Activated T-cell treated with anti-CD3 and anti-CD28 coated beads, Interleukin-2, amount 50 U/mL, for 72 hours (primary cell): ENCODE measurements around the gene NDE1. TPM values are rescaled to one million over a fixed set of nuclear protein-coding genes. Genes with fewer than 3 reads are reported as not detected.
A peak's percentile ranks its signal among the peaks of the same experiment; 100 is the strongest.

Source experiments
- ATAC-seq, 2 donors: fragments of 150-1000 bp; cut with Tn5 transposase; replicated peaks in 1 of 2; 2 replicates each; pipeline ENCODE4 v1.10.0; 2021; ENCODE audit warnings: moderate library complexity in 2 of 2, mild to moderate bottlenecking in 1 of 2
- DNase-seq, 2 donors: peaks; one replicate each; pipeline ENCODE4 v3.0.0; 2021 to 2022; ENCODE audit warnings: mixed read lengths in 1 of 2
- H3K27ac Mint-ChIP-seq: one replicate; pipeline ENCODE4 v1.8.0; 2022; ENCODE audit warnings: mild to moderate bottlenecking, moderate library complexity, mixed read lengths
- H3K27me3 Mint-ChIP-seq: one replicate; pipeline ENCODE4 v1.8.0; 2022; ENCODE audit warnings: low read depth, mixed read lengths
- H3K36me3 Mint-ChIP-seq, 2 donors: one replicate each; pipeline ENCODE4 v1.8.0; 2022; ENCODE audit warnings: mixed read lengths in 2 of 2, mild to moderate bottlenecking in 1 of 2; ENCODE audit not compliant: insufficient read depth in 2 of 2
- H3K4me1 Mint-ChIP-seq: one replicate; pipeline ENCODE4 v1.8.0; 2022; ENCODE audit warnings: low read depth, mixed read lengths
- H3K4me3 Mint-ChIP-seq, 2 donors: one replicate each; pipeline ENCODE4 v1.8.0; 2022; ENCODE audit warnings: mild to moderate bottlenecking in 2 of 2, mixed read lengths in 2 of 2, moderate library complexity in 2 of 2
- H3K9me3 Mint-ChIP-seq, 2 donors: one replicate each; pipeline ENCODE4 v1.8.0; 2022; ENCODE audit warnings: mixed read lengths in 2 of 2
- total RNA-seq, 2 donors: library from RNA; stranded (reverse); gene quantifications; one replicate each; pipeline ENCODE4 v1.2.3, GENCODE V29; 2022

NDE1 gene
- total RNA-seq, 2 donors from 2014 or later = 106 to 122 TPM

DNA sequence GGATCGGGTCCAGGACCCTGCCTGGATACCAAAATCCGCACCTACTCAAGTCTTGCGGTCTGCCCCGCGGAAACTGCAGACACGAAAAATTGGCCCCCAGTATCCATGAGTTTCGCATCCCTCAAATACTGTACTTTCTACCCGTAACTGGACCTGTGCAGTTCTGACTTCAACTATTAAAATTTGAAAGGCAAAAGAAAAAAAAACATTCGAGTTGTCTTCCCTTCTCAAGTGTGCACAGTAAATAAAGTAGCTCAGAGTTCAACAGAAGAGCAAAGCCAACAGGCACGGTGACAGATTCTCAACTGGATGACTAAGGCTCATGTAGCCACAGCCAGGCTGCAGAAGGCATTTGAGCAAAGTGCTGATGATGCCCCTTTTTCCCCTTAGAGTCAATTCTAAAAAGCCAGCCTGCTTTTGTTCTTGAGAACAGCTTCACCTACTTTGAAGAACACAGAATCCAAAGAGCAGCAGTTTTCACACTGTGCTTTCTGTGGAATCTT lies 39.6 kb upstream of the NDE1 start:
- H3K4me1 Mint-ChIP-seq = peaks cover 16% of the 10 kb centered on the region
- H3K27ac Mint-ChIP-seq = peak overlapping the region; percentile 79
- H3K4me3 Mint-ChIP-seq = peak overlapping the region in 1 of 2 donors; percentile 39
- H3K36me3 Mint-ChIP-seq = peaks cover 8 to 48% of the 10 kb centered on the region in 2 donors
- no peaks in the 10 kb centered on the region for H3K27me3 Mint-ChIP-seq
- peak; percentile 30 to 50 for DNase-seq
- H3K9me3 Mint-ChIP-seq = no peaks in the 10 kb centered on the region
- peak; percentile 85 to 95 for ATAC-seq

DNA sequence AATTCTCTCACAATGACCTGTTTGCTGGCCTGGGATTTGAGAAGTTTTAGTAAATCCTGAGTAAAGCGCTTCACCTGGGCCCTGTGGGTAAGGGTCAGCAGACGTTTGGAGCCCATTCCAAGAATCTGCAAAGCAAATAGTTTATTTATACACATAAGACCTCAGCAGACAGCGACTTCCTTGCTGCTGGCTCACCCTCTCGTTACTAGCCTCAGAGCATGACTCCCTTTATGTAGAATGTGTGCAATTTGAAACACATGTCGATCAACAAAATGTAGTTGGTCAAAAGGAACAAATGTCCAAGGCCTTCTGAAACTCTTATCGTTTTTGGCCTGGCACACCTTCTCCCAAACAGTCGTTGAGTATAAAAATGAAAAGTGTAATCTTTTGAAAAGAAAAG lies 38.4 kb upstream of the NDE1 start:
- DNase-seq (no peak), ATAC-seq (no peak)
- Mint-ChIP-seq H3K4me1 (peaks cover 11% of the 10 kb centered on the region), H3K9me3 (no peaks in the 10 kb centered on the region), H3K4me3 (no peak overlapping the region), H3K27me3 (no peaks in the 10 kb centered on the region), H3K27ac (peak overlapping the region; percentile 34), H3K36me3 (peaks cover 5 to 44% of the 10 kb centered on the region in 2 donors)

DNA sequence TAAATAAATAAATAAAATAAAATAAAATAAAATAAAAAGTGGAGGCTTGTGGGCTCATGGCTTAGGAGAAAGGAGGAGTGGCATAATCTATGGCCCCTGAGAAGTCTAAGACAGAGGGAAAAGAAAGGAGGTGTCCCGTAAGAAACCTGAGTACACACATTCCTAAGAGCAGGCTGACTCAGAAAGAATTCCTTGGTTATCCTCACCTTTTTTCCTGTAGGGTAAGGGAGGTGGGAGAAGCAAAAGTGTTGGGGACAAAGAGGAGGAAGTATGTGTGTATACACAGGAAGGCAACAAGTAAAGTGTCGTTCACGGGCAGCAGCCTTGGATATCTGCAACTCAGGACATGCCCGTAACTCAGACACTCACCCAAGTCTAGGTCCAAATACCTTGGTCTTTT lies 36.4 kb upstream of the NDE1 start:
- no peak for ATAC-seq
- Mint-ChIP-seq H3K4me1 (peaks cover 11% of the 10 kb centered on the region), H3K9me3 (no peaks in the 10 kb centered on the region), H3K27me3 (no peaks in the 10 kb centered on the region), H3K27ac (no peak overlapping the region), H3K4me3 (no peak overlapping the region), H3K36me3 (peaks cover 10 to 49% of the 10 kb centered on the region in 2 donors)
- no peak for DNase-seq

DNA sequence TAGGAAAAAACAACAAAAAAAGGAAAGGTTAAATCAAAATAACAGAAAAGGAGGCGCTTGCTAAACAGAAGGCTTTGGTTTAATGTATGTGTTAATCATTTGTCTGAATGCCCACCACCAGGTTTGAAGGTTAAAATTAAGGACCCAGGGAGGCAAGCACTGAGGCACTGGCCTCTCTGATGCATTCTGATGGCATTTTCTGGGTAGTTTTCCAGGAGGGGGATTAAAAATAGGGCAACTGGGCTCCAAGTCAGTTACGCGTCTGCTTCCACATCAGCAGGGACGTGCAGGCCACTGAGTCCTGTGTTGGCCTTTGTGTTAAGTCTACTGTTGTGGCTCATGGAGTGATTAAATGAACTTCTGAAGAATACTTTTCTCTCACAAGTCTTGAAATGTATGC lies 34.0 kb upstream of the NDE1 start:
- H3K36me3 Mint-ChIP-seq = peaks cover 15 to 41% of the 10 kb centered on the region in 2 donors

DNA sequence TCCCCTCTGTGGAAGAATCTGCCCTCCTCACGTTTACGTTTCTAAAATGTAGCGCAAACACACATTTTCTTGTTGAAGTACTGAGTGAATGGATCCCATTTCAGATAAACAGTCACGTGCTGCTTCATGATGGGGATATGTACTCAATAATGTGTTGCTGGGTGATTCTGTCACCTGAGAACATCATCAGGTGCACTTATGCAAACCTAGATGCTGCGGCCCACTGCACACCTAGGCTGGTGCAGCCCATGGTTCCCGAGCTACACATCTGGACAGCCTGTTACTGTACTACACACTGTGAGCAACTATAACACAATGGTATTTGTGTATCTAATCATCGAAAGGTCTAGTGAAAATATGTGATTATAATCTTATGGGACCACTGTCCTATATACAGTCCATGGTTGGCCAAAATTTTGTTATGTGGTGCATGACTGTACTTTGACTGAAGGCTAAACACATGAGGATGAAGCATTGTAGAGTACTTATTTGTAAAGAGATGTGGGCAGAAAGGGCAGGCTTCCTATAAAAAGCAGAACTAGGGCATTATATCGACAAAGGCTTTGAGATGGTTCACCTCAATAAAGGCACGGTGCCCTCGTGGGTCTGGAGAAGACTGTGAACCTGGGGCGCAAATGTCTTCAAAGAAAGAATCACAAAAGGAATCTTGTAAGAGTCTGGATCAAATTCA lies 33.4 kb upstream of the NDE1 start:
- Mint-ChIP-seq H3K27ac (peak overlapping the region; percentile 53), H3K27me3 (no peaks in the 10 kb centered on the region), H3K36me3 (peaks cover 15 to 39% of the 10 kb centered on the region in 2 donors), H3K4me1 (no peaks in the 10 kb centered on the region), H3K4me3 (no peak overlapping the region), H3K9me3 (no peaks in the 10 kb centered on the region)
- no peak for DNase-seq
- no peak for ATAC-seq

More for the DNA sequence above, 34.0 kb upstream of the NDE1 start:
- Mint-ChIP-seq H3K27ac (no peak overlapping the region), H3K4me1 (peaks cover 2% of the 10 kb centered on the region), H3K9me3 (no peaks in the 10 kb centered on the region), H3K27me3 (no peaks in the 10 kb centered on the region), H3K4me3 (no peak overlapping the region)
- DNase-seq (no peak), ATAC-seq (no peak)

DNA sequence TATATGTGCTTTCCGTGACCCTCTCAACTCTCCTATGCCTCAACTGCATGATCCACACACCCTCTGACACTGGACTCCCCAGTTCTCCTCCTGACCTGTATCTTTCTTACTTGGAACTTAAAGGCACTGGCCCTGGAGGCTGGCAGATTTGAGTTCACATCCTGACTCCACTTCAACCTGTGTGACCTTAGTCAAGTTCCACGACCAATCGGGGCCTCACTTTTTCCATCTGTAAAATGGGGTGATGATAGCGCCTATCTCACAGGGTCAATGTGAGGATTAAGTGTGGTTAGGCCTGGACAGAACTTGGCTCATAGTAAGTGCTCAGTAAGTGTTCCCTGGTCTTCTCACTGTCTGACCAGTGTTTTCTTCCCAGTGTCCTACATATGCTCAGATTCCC lies 32.1 kb upstream of the NDE1 start:
- no peak overlapping the region for H3K27ac Mint-ChIP-seq
- no peaks in the 10 kb centered on the region for H3K27me3 Mint-ChIP-seq

DNA sequence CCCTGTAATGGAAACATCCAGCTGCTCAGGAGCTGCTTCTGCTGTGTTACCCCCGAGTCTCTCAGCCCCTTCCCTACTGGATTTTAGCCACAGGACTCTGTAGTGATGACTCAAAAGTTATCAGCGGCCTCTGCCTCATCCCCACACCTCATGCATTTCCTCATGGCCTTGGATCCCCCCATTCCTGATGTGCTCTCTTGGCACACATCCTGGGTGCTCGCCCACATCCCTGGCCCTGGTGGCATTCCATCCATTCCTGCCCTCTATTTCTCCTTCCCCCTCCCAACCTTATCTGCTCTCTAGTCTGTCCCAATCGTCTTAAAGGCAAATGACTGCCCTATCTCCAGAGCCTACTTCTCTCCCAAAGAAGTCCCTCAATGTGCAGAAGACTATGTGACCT lies 31.7 kb upstream of the NDE1 start:
- no peak overlapping the region for H3K4me3 Mint-ChIP-seq
- H3K27ac Mint-ChIP-seq = no peak overlapping the region
- no peaks in the 10 kb centered on the region for H3K9me3 Mint-ChIP-seq
- H3K27me3 Mint-ChIP-seq = no peaks in the 10 kb centered on the region
- H3K4me1 Mint-ChIP-seq = no peaks in the 10 kb centered on the region
- peaks cover 15 to 29% of the 10 kb centered on the region in 2 donors for H3K36me3 Mint-ChIP-seq
- no peak for ATAC-seq
- no peak for DNase-seq

More for the DNA sequence above, 32.1 kb upstream of the NDE1 start:
- Mint-ChIP-seq H3K4me3 (no peak overlapping the region), H3K36me3 (peaks cover 15 to 30% of the 10 kb centered on the region in 2 donors), H3K9me3 (no peaks in the 10 kb centered on the region), H3K4me1 (no peaks in the 10 kb centered on the region)
- ATAC-seq (no peak), DNase-seq (no peak)

DNA sequence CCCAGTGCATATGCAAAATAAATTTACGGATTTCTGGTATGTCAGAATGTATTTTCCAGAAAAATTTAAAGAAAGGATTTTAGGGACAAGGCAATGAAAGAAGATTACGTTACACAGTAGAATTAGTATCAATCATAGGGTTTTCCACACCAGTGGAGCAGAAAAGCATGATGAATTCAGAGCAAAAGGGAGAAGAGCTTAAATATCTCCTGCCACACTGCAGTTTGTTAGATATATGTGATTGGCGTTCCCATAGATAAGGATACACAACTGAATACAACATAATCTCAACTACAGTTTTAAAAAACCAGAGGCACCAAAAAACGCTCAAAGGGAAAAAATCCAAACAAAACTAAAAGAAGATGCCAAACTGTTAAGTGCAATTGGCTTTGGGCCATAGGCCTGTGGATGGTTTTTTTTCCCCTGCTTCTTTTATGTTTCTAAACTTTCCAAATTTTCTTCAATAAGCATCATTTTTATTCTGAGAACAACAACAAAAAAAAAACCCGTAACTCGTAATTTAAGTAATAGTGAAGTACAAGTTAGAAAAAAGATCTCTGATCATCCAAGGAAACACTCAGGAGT lies 29.3 kb upstream of the NDE1 start:
- no peak overlapping the region for H3K4me3 Mint-ChIP-seq
- peaks cover 4% of the 10 kb centered on the region for H3K4me1 Mint-ChIP-seq
- H3K27me3 Mint-ChIP-seq = no peaks in the 10 kb centered on the region
- H3K9me3 Mint-ChIP-seq = no peaks in the 10 kb centered on the region
- peak overlapping the region; percentile 76 for H3K27ac Mint-ChIP-seq
- DNase-seq (no peak), ATAC-seq (no peak)
- H3K36me3 Mint-ChIP-seq = peaks cover 25 to 37% of the 10 kb centered on the region in 2 donors

DNA sequence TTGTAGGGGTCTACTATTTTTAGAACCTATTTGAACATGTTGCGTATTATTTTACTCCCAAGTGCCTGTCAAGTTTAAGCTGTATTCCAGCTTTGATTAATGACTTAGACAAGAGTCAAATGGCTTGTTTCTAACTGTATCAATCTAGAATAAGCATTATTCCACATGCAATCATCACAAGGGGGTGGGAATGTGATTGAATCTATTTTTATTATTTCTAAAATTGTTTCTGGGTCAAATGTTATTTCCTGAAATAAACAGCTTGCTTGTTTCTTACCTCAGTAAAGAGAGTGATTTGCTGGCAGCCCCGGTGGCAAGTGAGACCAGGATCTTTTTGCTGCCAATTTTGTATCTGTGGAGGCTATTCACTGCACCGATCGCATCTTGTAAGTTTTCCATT lies 28.6 kb upstream of the NDE1 start:
- Mint-ChIP-seq H3K4me1 (peaks cover 4% of the 10 kb centered on the region), H3K4me3 (no peak overlapping the region), H3K27ac (peak overlapping the region; percentile 61), H3K27me3 (no peaks in the 10 kb centered on the region), H3K9me3 (no peaks in the 10 kb centered on the region), H3K36me3 (peaks cover 24 to 37% of the 10 kb centered on the region in 2 donors)
- ATAC-seq = no peak
- DNase-seq = no peak

DNA sequence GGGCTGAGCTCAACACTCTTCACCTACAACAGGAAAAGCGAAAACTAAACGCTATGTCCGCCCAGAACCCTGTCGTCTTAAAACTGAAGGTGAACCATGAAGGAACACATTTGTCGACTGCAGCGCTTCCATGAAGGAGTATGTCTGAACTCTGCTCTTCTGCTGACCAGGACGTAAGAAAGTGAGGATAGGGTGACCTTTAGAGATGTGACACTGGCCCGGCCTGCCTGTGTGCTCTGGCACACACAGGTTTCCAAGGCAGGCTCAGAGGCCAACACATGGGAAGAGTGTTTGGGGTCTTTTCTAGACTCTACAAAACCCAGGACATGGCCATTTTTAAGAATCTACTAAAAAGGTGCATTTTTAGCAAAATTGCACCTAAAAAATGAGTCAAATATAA lies 28.2 kb upstream of the NDE1 start:
- peaks cover 4% of the 10 kb centered on the region for H3K4me1 Mint-ChIP-seq
- ATAC-seq (no peak), DNase-seq (no peak)
- no peak overlapping the region for H3K4me3 Mint-ChIP-seq
- H3K27me3 Mint-ChIP-seq = no peaks in the 10 kb centered on the region
- H3K9me3 Mint-ChIP-seq = no peaks in the 10 kb centered on the region
- H3K27ac Mint-ChIP-seq = peak overlapping the region; percentile 61
- peaks cover 23 to 34% of the 10 kb centered on the region in 2 donors for H3K36me3 Mint-ChIP-seq

DNA sequence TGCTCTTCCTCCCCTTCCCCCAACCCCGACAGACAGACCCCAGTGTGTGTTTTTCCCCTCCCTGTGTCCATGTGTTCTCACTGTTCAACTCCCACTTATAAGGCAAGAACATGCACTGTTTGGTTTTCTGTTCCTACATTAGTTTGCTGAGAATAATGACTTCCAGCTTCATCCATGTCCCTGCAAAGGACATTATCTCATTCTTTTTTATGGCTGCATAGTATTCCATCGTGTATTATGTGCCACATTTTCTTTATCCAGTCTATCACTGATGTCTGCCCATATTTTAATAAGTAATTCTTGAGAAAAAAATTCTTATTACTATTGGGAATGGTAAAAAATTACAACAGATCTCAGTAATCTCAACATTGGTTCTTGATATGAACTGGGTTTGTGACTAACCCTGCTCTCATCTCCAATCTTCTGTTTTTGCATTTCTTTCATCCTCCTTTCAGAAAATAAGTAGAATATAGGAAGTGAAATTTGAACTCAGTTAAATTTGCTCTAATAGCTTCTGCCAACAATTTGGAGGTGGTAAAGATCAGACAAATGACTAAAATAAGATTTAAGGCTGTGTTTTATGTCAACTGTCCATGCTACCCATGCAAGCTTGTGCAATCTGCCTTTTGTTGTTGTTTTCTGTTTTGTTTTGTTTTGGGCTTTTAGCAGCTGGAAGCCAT lies 18.2 kb upstream of the NDE1 start:
- no peaks in the 10 kb centered on the region for H3K27me3 Mint-ChIP-seq
- ATAC-seq (no peak), DNase-seq (no peak)
- H3K27ac Mint-ChIP-seq = peak overlapping the region; percentile 20
- H3K4me1 Mint-ChIP-seq = peaks cover 32% of the 10 kb centered on the region
- H3K36me3 Mint-ChIP-seq = peaks cover 13 to 36% of the 10 kb centered on the region in 2 donors
- H3K9me3 Mint-ChIP-seq = no peaks in the 10 kb centered on the region
- H3K4me3 Mint-ChIP-seq = no peak overlapping the region

DNA sequence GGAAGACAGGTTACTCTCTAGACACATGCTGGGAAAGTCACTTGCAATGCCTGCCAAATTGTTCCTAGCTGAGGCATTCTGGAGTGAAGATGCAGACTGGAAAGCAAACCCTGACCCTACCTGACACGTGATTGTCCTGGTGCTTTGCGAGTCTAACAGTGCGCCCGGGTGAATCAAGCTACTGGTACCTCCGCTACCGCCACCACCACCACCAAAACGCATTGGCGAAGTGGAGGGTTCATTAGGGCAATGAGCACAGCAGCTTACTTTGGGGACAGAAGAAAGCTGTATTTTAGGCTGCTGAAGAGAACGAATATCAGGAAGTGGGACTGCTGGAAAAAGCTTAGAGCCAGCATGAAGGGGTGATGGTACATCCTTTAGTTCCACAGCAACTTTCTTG lies 14.1 kb upstream of the NDE1 start:
- peak overlapping the region; percentile 100 for H3K27ac Mint-ChIP-seq
- ATAC-seq (no peak), DNase-seq (no peak)
- no peaks in the 10 kb centered on the region for H3K9me3 Mint-ChIP-seq
- peaks cover 22 to 49% of the 10 kb centered on the region in 2 donors for H3K36me3 Mint-ChIP-seq
- H3K4me3 Mint-ChIP-seq = peak overlapping the region in 1 of 2 donors; percentile 93
- H3K4me1 Mint-ChIP-seq = peaks cover 67% of the 10 kb centered on the region
- no peaks in the 10 kb centered on the region for H3K27me3 Mint-ChIP-seq

DNA sequence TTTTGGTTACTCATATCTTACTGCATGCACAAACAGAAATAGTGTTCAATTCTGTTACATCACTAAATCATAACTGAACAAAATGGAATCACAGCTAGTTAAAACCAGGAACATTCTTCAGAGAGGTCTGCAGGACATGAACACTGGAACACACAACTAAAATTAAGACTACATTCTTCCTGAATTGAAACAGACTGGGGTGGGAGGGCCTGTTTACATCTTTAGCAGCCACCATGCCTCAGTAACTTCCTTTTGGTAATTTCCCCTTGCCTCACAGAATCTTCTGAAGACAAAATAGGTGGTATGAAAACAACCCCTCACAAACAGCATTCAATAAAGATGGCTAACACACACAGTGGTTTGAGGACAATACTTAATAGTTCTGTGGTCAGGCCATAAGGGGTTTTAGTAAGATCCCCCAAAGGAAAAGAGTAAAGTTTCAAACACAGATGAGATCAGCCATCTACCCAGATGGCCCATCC lies 13.6 kb upstream of the NDE1 start:
- ATAC-seq = peak; percentile 54 to 60
- Mint-ChIP-seq H3K27me3 (no peaks in the 10 kb centered on the region), H3K4me1 (peaks cover 72% of the 10 kb centered on the region), H3K27ac (peak overlapping the region; percentile 100), H3K36me3 (peaks cover 22 to 49% of the 10 kb centered on the region in 2 donors), H3K4me3 (peak overlapping the region; percentile 75 to 93), H3K9me3 (no peaks in the 10 kb centered on the region)
- DNase-seq = peak in 1 of 2 donors; percentile 22
